ENCODE measurements around the gene VPS37B. TPM values are rescaled to one million over a fixed set of nuclear protein-coding genes. Genes with fewer than 3 reads are reported as not detected.

VPS37B gene
- total RNA-seq, 2 experiments from 2014 or later = 97.7 to 104 TPM

- Mint-ChIP-seq H3K4me1 (ENCODE audit: low read depth) (no peaks in the 10 kb centered on the region), H3K27ac (no peak overlapping the region), H3K9me3 (no peaks in the 10 kb centered on the region), H3K27me3 (no peaks in the 10 kb centered on the region), H3K36me3 (ENCODE audit: low read depth) (peaks cover 17% of the 10 kb centered on the region), H3K4me3 (no peak overlapping the region)
- Histone ChIP-seq H3K36me3 (ENCODE audit: insufficient read depth, low read length) (peaks cover 23% of the 10 kb centered on the region), H3K27me3 (ENCODE audit: control insufficient read depth in 1 of 2, insufficient read depth in 2 of 2, low read length in 2 of 2) (no peaks in the 10 kb centered on the region), H3K9me3 (ENCODE audit: control insufficient read depth in 1 of 2, insufficient read depth in 1 of 2, low read length in 2 of 2) (no peaks in the 10 kb centered on the region), H3K4me3 (ENCODE audit: low read length) (no peak overlapping the region), H3K4me1 (ENCODE audit: insufficient read depth, low read length) (no peaks in the 10 kb centered on the region), H3K27ac (ENCODE audit: low read depth in 1 of 2, low read length in 2 of 2) (no peak overlapping the region)
- ATAC-seq (ENCODE audit: poor library complexity) = no peak
- ChIA-PET CTCF (no interaction called here), POLR2A (no interaction called here)
- intact Hi-C loops (cut with DNase I, micrococcal nuclease) = no loop called here
- DNase-seq = no peak
- TF ChIP-seq, protein P1, sequence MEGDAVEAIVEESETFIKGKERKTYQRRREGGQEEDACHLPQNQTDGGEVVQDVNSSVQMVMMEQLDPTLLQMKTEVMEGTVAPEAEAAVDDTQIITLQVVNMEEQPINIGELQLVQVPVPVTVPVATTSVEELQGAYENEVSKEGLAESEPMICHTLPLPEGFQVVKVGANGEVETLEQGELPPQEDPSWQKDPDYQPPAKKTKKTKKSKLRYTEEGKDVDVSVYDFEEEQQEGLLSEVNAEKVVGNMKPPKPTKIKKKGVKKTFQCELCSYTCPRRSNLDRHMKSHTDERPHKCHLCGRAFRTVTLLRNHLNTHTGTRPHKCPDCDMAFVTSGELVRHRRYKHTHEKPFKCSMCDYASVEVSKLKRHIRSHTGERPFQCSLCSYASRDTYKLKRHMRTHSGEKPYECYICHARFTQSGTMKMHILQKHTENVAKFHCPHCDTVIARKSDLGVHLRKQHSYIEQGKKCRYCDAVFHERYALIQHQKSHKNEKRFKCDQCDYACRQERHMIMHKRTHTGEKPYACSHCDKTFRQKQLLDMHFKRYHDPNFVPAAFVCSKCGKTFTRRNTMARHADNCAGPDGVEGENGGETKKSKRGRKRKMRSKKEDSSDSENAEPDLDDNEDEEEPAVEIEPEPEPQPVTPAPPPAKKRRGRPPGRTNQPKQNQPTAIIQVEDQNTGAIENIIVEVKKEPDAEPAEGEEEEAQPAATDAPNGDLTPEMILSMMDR (IDR thresholded peaks at IDR 0.05) = no peak
These were observed 44.1 kb downstream of the VPS37B start for GRCh38 chr12:122851820-122852219.

DNA sequence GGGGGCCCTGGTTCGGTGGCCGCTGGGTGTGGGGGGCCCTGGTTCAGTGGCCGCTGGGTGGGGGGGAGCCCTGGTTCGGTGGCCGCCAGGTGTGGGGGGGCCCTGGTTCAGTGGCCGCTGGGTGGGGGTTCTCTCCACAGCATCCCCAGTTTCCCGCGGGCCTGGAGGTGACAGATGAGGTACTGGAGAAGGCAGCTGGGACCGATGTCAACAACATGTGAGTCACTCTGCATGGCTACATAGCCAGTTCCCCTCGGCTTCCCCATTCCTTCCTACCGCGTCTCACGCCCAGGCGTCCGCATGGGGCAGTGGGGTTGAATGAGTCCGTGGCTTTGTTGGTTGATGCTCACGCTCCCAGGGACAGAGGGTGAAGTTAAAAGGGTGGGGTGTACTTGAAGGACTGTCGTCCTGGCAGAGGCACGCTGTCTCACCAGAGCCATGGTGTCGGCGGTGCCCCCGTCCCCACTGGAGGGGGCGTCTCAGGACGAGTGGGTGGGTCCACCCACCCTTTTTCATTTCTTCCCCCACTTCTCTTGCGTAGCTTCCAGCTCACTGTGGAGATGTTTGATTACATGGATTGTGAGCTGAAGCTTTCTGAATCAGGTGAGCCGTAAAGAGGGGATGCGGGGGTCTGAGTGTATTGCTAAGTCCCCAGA, 45.1 kb downstream of the VPS37B start:
- no peak overlapping the region for H3K4me3 Mint-ChIP-seq
- H3K27me3 Mint-ChIP-seq = no peaks in the 10 kb centered on the region
- intact Hi-C loops (cut with DNase I, micrococcal nuclease) = no loop called here
- H3K36me3 Mint-ChIP-seq (ENCODE audit: low read depth) = peaks cover 12% of the 10 kb centered on the region
- CTCF ChIA-PET = no interaction called here
- no peaks in the 10 kb centered on the region for H3K4me1 Mint-ChIP-seq (ENCODE audit: low read depth)
- H3K27ac Mint-ChIP-seq = no peak overlapping the region
- DNase-seq = no peak
- no peaks in the 10 kb centered on the region for H3K27me3 ChIP-seq (ENCODE audit: control insufficient read depth in 1 of 2, insufficient read depth in 2 of 2, low read length in 2 of 2)
- TF ChIP-seq, protein P1 (IDR thresholded peaks at IDR 0.05) = no peak
- H3K27ac ChIP-seq (ENCODE audit: low read depth in 1 of 2, low read length in 2 of 2) = no peak overlapping the region
- no peaks in the 10 kb centered on the region for H3K9me3 ChIP-seq (ENCODE audit: control insufficient read depth in 1 of 2, insufficient read depth in 1 of 2, low read length in 2 of 2)
- H3K36me3 ChIP-seq (ENCODE audit: insufficient read depth, low read length) = peaks cover 29% of the 10 kb centered on the region
- H3K9me3 Mint-ChIP-seq = no peaks in the 10 kb centered on the region
- H3K4me3 ChIP-seq (ENCODE audit: low read length) = no peak overlapping the region
- no peak for ATAC-seq (ENCODE audit: poor library complexity)
- POLR2A ChIA-PET = no interaction called here
- no peaks in the 10 kb centered on the region for H3K4me1 ChIP-seq (ENCODE audit: insufficient read depth, low read length)

GRCh38 chr12:122850048-122850445, 45.9 kb downstream of the VPS37B start:
- Mint-ChIP-seq H3K4me3 (no peak overlapping the region), H3K9me3 (no peaks in the 10 kb centered on the region), H3K27ac (no peak overlapping the region), H3K36me3 (ENCODE audit: low read depth) (peaks cover 12% of the 10 kb centered on the region), H3K4me1 (ENCODE audit: low read depth) (no peaks in the 10 kb centered on the region), H3K27me3 (no peaks in the 10 kb centered on the region)
- H3K27me3 ChIP-seq (ENCODE audit: control insufficient read depth in 1 of 2, insufficient read depth in 2 of 2, low read length in 2 of 2) = no peaks in the 10 kb centered on the region
- no peak overlapping the region for H3K4me3 ChIP-seq (ENCODE audit: low read length)
- H3K4me1 ChIP-seq (ENCODE audit: insufficient read depth, low read length) = no peaks in the 10 kb centered on the region
- intact Hi-C loops (cut with DNase I, micrococcal nuclease) = no loop called here
- no peak overlapping the region for H3K27ac ChIP-seq (ENCODE audit: low read depth in 1 of 2, low read length in 2 of 2)
- ChIA-PET POLR2A (interaction anchor here (1.2 kb wide), 1 partner anchor 14 kb away, joined by 3 read pairs; no protein-coding TSS in a partner anchor), CTCF (no interaction called here)
- H3K36me3 ChIP-seq (ENCODE audit: insufficient read depth, low read length) = peaks cover 30% of the 10 kb centered on the region
- TF ChIP-seq, protein P1 (IDR thresholded peaks at IDR 0.05) = no peak
- no peaks in the 10 kb centered on the region for H3K9me3 ChIP-seq (ENCODE audit: control insufficient read depth in 1 of 2, insufficient read depth in 1 of 2, low read length in 2 of 2)
- no peak for ATAC-seq (ENCODE audit: poor library complexity)
- DNase-seq = no peak

All from CD4-positive, alpha-beta T cell (primary cell).